DMS153 treated with DMSO at 0.1 percent for 48 hours (cell line): Measurements from ENCODE around the gene MXI1.
A peak's percentile ranks its signal among the peaks of the same experiment; 100 is the strongest.

ENCODE experiments used
- DNase-seq: peaks from one replicate; lab custom pipeline; 2025; ENCODE audit not compliant: unreplicated experiment; lab: John Stamatoyannopoulos, UW

MXI1 gene

GRCh38 chr10:110273474-110273873, 66.1 kb downstream of the MXI1 start:
- DNase-seq: no peak

DNA sequence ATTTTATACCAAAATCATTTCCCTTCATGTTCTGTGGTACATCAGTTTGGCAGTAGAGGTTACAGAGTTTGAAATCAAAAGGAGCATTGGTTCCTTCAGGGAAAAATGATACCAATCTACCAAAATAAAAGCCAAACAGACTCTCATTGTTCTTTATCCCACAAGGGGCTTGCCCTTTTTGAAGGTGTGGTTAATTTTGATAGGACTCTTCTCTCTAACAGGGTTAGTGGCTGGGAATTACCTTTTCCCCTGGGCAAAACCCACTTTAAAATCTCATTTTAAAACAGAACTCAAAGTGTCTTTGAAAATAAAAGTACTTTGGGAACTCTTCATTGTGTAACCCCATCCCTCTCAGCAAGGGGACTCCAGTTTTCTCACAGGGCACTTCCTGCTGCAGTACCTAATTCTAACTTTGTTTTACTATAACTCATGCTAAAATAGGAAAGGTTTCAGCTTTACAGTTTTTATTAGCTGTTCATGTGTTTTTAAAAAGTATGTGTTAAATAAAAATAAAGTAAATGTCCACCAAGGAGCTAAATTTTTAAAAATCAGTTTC, 66.7 kb downstream of the MXI1 start:
- DNase-seq: no peak

DNA sequence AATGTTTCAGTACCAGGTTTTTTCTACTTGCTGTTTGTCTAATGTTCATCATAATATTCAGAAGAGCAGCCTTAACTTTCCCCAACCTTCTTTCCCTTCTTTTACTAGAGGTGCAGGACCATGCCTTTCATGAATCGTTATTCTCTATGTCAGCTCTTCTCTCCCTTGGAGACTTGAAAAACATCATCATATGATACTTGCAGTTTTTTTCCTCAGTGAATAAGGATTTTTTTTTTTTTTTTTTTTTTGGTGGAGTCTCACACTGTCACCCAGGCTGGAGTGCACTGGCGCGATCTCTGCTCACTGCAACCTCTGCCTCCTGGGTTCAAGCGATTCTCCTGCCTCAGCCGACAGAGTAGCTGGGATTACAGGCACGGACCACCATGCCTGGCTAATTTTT, 67.2 kb downstream of the MXI1 start:
- no peak for DNase-seq

GRCh38 chr10:110275128-110275729, 67.8 kb downstream of the MXI1 start:
- no peak for DNase-seq

DNA sequence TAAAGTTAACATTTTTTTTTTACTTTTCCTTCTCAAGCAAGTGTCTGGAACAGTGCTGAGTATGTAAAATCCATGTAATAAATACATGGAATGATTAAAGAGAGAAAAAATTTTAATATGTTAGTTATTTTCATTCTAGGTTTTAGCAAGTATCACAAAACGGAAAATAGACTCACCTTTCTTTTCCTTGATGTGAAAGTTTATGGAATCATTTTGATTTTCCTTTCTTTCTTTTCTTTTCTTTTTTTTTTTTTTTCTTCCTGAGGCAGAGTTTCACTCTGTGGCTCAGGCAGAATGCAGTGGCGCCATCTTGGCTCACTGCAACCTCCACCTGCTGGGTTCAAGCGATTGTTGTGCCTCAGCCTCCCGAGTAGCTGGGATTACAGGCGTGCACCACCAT, 69.2 kb downstream of the MXI1 start:
- no peak for DNase-seq

- DNase-seq: no peak
These were observed 70.2 kb downstream of the MXI1 start for GRCh38 chr10:110277591-110277990.

GRCh38 chr10:110278562-110279406, 71.4 kb downstream of the MXI1 start:
- no peak for DNase-seq

GRCh38 chr10:110279407-110279986, 72.1 kb downstream of the MXI1 start:
- DNase-seq: peak; percentile 53

- no peak for DNase-seq
These were observed 76.9 kb downstream of the MXI1 start for GRCh38 chr10:110284262-110284661.

DNA sequence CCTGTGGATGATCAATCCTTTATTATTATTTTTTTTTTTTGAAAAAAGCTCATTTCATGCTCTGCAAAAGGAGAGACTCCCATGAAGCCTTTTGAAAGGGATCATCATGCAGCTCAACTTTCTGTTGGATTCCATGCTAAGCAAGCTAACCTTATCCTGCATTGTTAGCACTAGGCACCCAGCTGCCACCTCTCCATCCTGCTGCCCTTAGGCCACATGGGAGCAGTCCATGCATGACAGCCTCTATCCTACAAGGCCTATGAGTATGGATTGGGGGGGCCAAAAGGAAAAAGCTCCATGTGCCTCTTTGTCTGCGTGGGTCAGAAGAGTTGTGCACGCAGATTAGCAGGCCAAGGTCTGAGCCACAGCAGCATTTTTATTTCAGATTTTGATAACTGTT, 78.1 kb downstream of the MXI1 start:
- no peak for DNase-seq

DNA sequence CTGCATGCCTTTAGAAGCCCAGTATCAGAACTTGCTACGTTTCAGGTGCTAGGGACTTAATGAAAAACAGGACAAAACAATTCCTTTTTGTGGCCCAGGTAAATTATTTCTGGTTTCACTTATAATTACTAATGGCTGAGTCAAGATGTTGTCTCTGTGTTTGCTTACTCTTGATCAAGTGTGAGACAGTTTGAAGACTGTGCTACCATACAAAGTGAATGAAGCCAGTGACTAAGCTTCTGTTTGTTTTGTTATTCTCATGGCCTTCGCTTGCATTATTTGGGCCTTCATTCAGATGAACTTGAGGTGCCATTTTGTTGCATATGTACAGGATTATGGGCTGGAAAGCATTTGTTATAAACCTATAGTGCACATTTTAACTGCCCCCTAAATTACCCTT, 79.4 kb downstream of the MXI1 start:
- no peak for DNase-seq

- DNase-seq: no peak
These were observed 89.6 kb downstream of the MXI1 start for GRCh38 chr10:110296966-110297365.

- DNase-seq: no peak
These were observed 93.1 kb downstream of the MXI1 start for GRCh38 chr10:110300486-110300986.

DNA sequence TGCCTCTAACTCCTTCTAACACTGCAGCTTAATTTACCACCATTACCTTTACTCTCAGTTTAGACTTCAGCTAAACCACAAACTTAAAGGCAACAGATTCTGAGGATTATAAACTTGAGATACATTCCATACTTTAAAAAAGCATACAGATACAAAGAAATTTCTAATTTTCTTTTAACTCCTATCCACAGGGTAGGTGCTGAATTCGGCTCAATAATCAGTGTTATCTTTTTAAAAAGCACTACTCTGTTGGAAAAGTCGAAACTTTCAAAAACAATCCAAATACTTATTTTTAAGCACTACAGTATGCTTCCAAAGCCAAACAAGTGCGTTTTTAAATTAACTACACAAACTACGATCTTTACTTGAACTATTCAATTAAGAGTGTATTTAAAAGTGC, 96.3 kb downstream of the MXI1 start:
- no peak for DNase-seq

DNA sequence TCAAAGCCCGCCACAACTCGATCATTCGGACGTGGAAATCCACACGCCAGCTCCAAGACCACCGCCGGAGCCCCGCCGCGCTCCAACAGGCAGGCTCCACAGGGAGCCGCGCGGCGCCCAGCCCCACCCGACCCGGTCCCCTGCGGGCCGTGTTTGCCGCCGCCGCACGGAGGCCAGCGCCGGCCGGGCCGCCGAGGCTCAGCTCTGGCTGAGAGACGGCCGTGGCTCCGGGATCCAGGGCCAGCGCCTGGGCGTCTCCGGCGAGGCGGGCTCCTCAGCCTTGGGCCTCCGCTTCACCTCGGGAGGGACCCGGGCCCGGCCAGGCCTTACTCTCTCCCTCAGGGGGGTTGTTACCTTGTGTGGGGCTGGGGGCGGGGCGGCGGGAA, 97.0 kb downstream of the MXI1 start:
- no peak for DNase-seq

DNA sequence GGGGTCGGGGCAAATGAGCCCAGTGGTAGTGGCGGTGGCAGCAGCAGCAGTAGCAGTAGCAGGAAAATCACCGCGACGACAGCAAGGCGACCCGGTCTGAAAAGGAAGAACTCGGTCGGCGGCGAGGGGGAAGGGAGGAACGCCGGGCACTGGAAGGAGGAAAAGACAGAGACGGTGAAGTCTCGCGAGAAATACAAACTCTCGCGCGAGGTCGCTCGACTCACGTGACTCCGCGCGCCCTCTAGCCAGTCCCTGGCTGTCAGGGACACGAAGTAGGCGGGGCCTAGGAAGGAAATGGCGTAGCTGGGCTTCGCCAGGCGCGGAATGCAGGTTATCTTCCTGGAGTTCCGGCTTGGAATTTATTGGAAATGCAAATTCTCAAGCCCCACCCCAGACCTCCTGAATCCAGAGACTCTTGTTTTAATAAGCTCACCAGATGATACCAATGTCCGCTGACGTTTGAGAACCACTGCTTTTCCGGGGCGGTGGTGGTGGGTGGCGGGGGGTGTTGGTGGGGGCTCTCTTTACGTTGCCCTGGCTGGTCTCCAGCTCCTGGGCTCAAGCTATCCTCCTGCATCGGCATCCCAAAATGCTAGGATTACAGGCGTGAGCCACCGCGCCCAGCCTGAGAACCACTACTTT, 97.5 kb downstream of the MXI1 start, which contains the start of gene SMNDC1:
Gene SMNDC1, minus strand, starts transcription at position 141 of the 642 bp plus-strand sequence. CDS start 1,333 bp downstream, outside the sequence.
- peak; percentile 98 for DNase-seq

GRCh38 chr10:110305767-110306451, 98.5 kb downstream of the MXI1 start:
- DNase-seq: peak; percentile 46

GRCh38 chr10:110306452-110306768, 99.0 kb downstream of the MXI1 start:
- DNase-seq: no peak

DNA sequence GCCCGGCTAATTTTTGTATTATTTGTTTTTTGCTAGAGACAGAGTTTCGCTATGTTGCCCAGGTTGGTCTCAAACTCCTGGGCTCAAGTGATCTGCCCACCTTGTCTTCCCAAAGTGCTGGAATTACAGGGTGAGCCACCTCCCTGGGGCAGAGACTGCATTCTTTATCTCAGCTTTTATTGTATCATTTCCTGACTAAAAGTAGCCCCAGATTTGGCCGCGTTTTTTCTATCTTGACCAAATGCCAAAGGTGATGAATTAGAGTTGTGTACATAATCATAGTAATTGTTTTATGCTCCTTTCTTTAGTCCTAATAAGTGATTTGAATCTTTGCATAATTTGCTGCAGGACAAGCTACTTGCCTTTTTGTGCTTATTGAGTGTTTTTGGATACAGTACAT, 100.4 kb downstream of the MXI1 start:
- DNase-seq: no peak

- no peak for DNase-seq
These were observed 103.3 kb downstream of the MXI1 start for GRCh38 chr10:110310741-110311140.
